ENCODE results near the gene IGSF3.

Gene IGSF3

DNA sequence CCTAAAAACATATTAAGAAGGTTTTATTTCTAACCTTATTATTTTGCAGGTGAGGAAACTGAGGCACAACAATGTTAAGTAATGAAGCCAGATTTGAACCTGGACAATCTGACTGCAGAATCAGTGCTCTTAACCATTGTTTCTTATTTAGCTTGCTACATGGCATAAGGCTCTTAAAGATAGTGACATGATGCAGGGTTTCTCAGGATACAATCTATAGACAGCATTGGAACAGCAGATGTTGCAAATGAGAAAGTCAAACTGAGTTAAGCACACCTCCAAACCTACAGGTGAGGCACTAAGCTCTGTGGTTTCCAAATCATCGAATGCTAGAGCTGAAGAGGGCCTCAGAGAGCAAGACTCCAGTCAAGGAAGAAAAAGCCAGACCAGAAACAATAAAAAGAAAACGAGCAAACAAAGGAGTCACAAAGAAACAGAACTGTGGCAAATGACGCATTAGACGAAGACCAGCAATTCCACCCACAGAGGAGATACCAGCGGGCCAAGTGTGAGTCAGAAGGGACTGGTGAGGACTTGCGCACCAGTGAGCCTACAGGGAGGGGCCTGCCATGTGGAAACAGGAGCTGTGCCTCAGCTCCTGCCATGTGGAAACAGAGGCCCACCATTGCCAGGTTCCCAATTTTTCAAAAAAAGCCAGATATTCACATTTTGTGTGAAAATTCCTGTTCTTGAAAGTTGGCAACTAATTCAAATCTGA, 111.1 kb downstream of the IGSF3 start:
- Histone ChIP-seq H3K27ac (ENCODE audit: low read length) (no peak overlapping the region), H3K9ac (ENCODE audit: low read length in 2 of 2) (no peak overlapping the region), H3K4me1 (ENCODE audit: control insufficient read depth, insufficient read depth, low read length) (no peaks in the 10 kb centered on the region)

DNA sequence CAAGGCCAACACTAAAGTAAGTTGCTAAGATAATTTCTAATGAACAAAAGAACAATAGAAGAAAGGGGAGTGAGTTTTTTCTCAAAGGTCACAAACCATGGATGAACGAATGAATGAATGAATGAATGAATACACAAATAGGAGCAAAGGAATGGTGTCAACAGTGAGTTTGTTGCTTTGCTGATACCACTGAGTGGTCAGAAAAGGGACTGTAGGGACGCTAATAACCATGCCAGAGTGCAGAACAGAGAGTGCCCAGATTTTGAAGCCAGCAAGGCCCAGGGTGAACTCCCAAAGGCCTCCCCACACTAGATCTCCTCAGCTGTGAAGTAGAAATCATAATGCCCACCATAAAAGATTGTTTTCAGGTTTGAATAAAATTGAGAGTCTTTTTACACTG, 112.6 kb downstream of the IGSF3 start:
- H3K4me3 ChIP-seq (ENCODE audit: low read length in 2 of 2), result no peak overlapping the region
- H3K27me3 ChIP-seq (ENCODE audit: control insufficient read depth in 1 of 2, insufficient read depth in 2 of 2, low read length in 2 of 2), result no peaks in the 10 kb centered on the region
- H3K4me1 ChIP-seq (ENCODE audit: control insufficient read depth, insufficient read depth, low read length), result no peaks in the 10 kb centered on the region
- no peaks in the 10 kb centered on the region for H3K36me3 ChIP-seq (ENCODE audit: control insufficient read depth in 2 of 2, insufficient read depth in 2 of 2, low read length in 2 of 2)
- H3K9ac ChIP-seq (ENCODE audit: low read length in 2 of 2), result no peak overlapping the region
- no peak overlapping the region for H3K27ac ChIP-seq (ENCODE audit: low read length)
- H3K9me3 ChIP-seq (ENCODE audit: control insufficient read depth in 2 of 2, low read length in 2 of 2), result no peaks in the 10 kb centered on the region

More for the DNA sequence above, 111.1 kb downstream of the IGSF3 start:
- Histone ChIP-seq H3K27me3 (ENCODE audit: control insufficient read depth in 1 of 2, insufficient read depth in 2 of 2, low read length in 2 of 2) (no peaks in the 10 kb centered on the region), H3K36me3 (ENCODE audit: control insufficient read depth in 2 of 2, insufficient read depth in 2 of 2, low read length in 2 of 2) (no peaks in the 10 kb centered on the region), H3K4me3 (ENCODE audit: low read length in 2 of 2) (no peak overlapping the region), H3K9me3 (ENCODE audit: control insufficient read depth in 2 of 2, low read length in 2 of 2) (no peaks in the 10 kb centered on the region)

DNA sequence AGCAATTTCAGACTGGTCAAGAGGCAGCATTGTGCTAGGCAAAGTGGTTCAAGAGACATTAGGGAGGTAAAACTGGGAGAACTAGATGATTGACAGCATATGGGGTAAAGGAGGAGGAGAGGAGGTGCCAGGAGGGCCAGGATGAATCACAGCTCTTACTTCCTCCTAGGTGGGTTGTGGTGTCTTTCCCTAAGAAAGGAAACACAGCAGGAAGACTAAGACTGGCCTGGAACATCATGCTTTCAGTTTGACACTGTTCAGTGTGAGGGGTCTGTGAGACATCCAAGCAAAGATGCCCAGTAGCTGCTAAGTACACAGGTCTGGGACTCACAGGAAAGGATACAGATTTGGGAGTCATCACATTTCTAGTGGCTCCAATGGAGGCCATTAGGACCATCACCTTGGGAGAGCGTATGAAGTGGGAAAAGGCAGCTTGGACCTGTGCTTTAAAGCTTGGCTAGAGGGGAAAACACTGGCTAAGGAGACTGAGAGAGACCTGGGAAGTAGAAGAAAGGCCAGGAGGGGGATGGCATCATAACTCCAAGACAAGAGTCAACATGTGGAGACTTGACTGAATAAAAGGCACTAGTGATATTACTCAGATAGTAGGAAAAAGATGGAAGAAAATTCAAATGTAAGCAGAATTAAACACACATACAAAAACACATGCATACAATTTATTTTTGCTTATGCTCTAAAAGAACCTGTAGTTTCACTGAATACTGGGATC, 114.0 kb downstream of the IGSF3 start:
- H3K4me3 ChIP-seq (ENCODE audit: low read length in 2 of 2), result no peak overlapping the region
- H3K9me3 ChIP-seq (ENCODE audit: control insufficient read depth in 2 of 2, low read length in 2 of 2), result no peaks in the 10 kb centered on the region
- no peaks in the 10 kb centered on the region for H3K27me3 ChIP-seq (ENCODE audit: control insufficient read depth in 1 of 2, insufficient read depth in 2 of 2, low read length in 2 of 2)
- H3K36me3 ChIP-seq (ENCODE audit: control insufficient read depth in 2 of 2, insufficient read depth in 2 of 2, low read length in 2 of 2), result no peaks in the 10 kb centered on the region
- no peak overlapping the region for H3K9ac ChIP-seq (ENCODE audit: low read length in 2 of 2)
- no peak overlapping the region for H3K27ac ChIP-seq (ENCODE audit: low read length)
- no peaks in the 10 kb centered on the region for H3K4me1 ChIP-seq (ENCODE audit: control insufficient read depth, insufficient read depth, low read length)

DNA sequence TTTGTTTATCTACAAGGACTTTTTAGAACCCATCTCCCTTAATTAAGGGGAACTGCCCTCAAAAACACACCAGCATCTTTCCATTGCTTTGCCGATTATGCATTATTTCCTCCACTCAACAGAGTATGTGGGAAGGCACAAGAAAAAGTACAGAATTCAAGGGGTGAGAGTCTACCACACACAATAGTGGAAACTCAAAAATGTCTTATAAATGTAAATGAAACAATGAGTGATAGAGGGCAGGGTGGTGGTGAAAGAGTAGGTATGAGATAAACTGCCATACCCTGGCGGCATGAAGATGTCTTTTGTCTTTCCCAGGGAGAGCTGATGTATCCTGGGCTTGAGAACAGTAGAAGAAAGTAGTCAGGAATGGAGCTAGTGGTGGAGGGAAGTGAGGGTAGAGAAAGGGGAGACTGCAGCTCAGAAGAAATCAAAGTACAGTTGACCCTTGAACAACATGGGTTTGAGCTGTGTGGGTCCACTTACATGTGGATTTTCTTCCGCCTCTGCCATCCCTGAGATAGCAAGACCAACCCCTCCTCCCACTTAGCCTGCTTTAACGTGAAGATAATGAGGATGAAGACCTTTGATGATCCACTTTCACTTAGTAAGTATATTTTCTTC, 121.1 kb downstream of the IGSF3 start:
- Histone ChIP-seq H3K4me1 (ENCODE audit: control insufficient read depth, insufficient read depth, low read length) (no peaks in the 10 kb centered on the region), H3K36me3 (ENCODE audit: control insufficient read depth in 2 of 2, insufficient read depth in 2 of 2, low read length in 2 of 2) (peaks cover 0 to 9% of the 10 kb centered on the region in 2 donors), H3K9me3 (ENCODE audit: control insufficient read depth in 2 of 2, low read length in 2 of 2) (no peaks in the 10 kb centered on the region), H3K27me3 (ENCODE audit: control insufficient read depth in 1 of 2, insufficient read depth in 2 of 2, low read length in 2 of 2) (no peaks in the 10 kb centered on the region), H3K9ac (ENCODE audit: low read length in 2 of 2) (no peak overlapping the region), H3K27ac (ENCODE audit: low read length) (no peak overlapping the region), H3K4me3 (ENCODE audit: low read length in 2 of 2) (no peak overlapping the region)

DNA sequence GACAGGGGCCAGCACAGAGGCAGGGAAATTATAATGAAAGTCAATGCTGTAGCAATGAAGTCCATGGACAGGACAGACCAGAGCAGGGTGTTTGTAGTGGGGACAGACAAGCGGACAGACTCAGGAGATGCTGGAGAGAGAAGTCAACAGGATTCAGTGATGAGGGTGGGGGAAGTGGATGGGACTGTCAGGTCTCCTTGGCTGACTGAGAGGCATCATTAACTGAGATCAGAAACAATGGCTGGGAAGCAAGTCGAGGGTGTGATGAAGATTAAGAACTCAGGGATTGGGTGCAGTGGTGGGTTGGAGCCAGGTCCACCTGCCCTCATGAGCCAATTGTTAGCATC, 122.2 kb downstream of the IGSF3 start:
- Histone ChIP-seq H3K9ac (ENCODE audit: low read length in 2 of 2) (no peak overlapping the region), H3K27ac (ENCODE audit: low read length) (no peak overlapping the region), H3K9me3 (ENCODE audit: control insufficient read depth in 2 of 2, low read length in 2 of 2) (no peaks in the 10 kb centered on the region), H3K4me3 (ENCODE audit: low read length in 2 of 2) (no peak overlapping the region), H3K36me3 (ENCODE audit: control insufficient read depth in 2 of 2, insufficient read depth in 2 of 2, low read length in 2 of 2) (peaks cover 0 to 9% of the 10 kb centered on the region in 2 donors), H3K4me1 (ENCODE audit: control insufficient read depth, insufficient read depth, low read length) (no peaks in the 10 kb centered on the region), H3K27me3 (ENCODE audit: control insufficient read depth in 1 of 2, insufficient read depth in 2 of 2, low read length in 2 of 2) (no peaks in the 10 kb centered on the region)

DNA sequence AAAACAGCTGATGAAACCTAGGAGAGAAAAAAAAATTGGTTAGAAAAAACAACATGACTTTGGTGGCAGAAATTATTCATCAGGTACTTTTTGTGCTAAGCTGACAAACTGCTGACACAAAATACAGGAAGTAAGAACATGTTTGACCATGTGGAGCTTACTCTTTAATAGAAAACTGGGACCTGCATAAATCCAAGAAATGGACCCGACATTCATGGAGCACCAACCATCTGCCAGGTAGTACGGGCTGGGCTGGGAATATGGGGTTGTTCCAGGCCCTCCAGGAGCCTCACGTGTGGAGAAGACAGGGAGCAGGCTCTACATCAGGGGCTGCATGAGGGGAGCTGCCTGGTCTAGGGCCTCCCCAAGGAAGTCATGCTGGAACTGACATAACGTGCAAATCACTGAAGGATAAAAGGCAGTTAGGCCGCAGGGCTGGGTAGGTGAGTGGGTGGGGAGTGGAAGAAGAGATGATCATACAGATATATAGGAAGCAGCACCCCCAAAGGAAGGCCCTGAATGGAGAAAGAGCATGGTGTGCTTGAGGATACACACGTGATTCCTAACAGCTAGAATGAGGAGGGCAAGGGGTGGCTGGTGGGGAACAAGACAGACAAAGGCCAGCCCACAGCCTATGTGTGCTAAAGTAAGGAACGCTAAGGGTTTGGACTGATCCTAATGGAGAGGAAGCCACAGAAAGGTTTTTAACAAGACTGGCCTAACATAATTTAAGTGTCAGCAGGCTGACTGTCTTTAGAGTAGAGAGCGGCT, 122.8 kb downstream of the IGSF3 start:
- H3K9ac ChIP-seq (ENCODE audit: low read length in 2 of 2), result no peak overlapping the region
- peaks cover 0 to 9% of the 10 kb centered on the region in 2 donors for H3K36me3 ChIP-seq (ENCODE audit: control insufficient read depth in 2 of 2, insufficient read depth in 2 of 2, low read length in 2 of 2)
- H3K4me1 ChIP-seq (ENCODE audit: control insufficient read depth, insufficient read depth, low read length), result no peaks in the 10 kb centered on the region
- no peaks in the 10 kb centered on the region for H3K9me3 ChIP-seq (ENCODE audit: control insufficient read depth in 2 of 2, low read length in 2 of 2)
- no peak overlapping the region for H3K27ac ChIP-seq (ENCODE audit: low read length)
- H3K4me3 ChIP-seq (ENCODE audit: low read length in 2 of 2), result no peak overlapping the region
- H3K27me3 ChIP-seq (ENCODE audit: control insufficient read depth in 1 of 2, insufficient read depth in 2 of 2, low read length in 2 of 2), result no peaks in the 10 kb centered on the region

DNA sequence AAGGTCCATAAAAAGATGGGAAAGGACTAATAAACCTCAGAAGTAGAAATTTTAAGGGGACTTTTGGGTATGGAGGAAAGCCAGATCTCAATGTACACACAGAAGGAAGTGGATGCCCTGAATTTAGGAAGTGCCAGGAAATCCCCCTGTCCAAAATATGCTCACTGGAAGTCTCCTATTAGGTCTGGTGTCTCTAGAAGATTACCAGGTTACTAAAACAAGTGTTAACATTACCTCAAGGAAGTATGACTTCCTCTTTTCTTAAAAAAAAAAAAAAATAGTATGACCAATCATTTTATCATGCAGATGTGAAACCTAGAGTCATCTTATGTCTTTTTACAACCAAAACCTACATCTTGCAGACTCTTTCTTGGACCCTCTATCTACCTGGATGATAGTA, 127.4 kb downstream of the IGSF3 start:
- Histone ChIP-seq H3K27ac (ENCODE audit: low read length) (no peak overlapping the region), H3K4me1 (ENCODE audit: control insufficient read depth, insufficient read depth, low read length) (no peaks in the 10 kb centered on the region), H3K36me3 (ENCODE audit: control insufficient read depth in 2 of 2, insufficient read depth in 2 of 2, low read length in 2 of 2) (peaks cover 6 to 20% of the 10 kb centered on the region in 2 donors), H3K27me3 (ENCODE audit: control insufficient read depth in 1 of 2, insufficient read depth in 2 of 2, low read length in 2 of 2) (no peaks in the 10 kb centered on the region), H3K4me3 (ENCODE audit: low read length in 2 of 2) (no peak overlapping the region), H3K9ac (ENCODE audit: low read length in 2 of 2) (no peak overlapping the region), H3K9me3 (ENCODE audit: control insufficient read depth in 2 of 2, low read length in 2 of 2) (no peaks in the 10 kb centered on the region)

DNA sequence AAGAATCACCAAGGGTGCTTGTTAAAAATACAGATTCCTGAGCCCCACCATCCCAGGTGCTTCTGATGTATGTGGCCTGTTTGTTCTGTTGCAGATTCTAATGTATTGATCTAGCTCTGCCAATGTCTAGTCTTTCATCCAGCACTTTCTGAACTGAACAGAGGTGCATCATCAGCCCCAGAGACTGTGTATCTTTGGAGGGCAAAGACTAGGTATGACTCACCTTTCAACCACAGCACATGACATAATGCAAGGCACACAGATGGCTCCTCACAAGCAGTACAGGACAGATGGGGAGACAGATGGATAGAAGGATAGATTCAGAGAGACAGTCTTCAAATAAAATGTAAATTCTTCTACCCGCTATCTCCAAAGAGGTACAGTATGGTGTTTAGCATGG, 129.0 kb downstream of the IGSF3 start:
- Histone ChIP-seq H3K9me3 (ENCODE audit: control insufficient read depth in 2 of 2, low read length in 2 of 2) (no peaks in the 10 kb centered on the region), H3K4me1 (ENCODE audit: control insufficient read depth, insufficient read depth, low read length) (no peaks in the 10 kb centered on the region), H3K27me3 (ENCODE audit: control insufficient read depth in 1 of 2, insufficient read depth in 2 of 2, low read length in 2 of 2) (no peaks in the 10 kb centered on the region), H3K27ac (ENCODE audit: low read length) (no peak overlapping the region), H3K36me3 (ENCODE audit: control insufficient read depth in 2 of 2, insufficient read depth in 2 of 2, low read length in 2 of 2) (peaks cover 8 to 27% of the 10 kb centered on the region in 2 donors), H3K4me3 (ENCODE audit: low read length in 2 of 2) (no peak overlapping the region), H3K9ac (ENCODE audit: low read length in 2 of 2) (no peak overlapping the region)

DNA sequence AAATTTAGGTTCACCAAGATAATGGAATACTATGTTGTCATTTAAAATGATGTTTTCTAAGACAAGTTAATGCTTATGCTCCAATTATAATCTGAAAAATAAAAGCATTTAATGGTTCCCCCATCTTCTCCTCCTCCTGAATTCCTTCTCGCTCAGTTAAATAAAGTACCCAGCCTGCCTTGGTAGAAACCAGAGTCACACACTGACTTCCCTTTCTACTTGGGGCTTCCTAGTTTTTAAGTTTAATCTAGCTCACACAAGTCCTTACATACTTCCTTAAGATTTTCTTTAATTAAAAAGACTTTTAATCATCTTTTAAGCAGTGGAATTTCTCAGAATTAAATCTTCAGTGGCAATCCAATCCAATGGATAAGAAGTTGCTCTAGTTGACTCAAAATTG, 129.6 kb downstream of the IGSF3 start:
- Histone ChIP-seq H3K9me3 (ENCODE audit: control insufficient read depth in 2 of 2, low read length in 2 of 2) (no peaks in the 10 kb centered on the region), H3K36me3 (ENCODE audit: control insufficient read depth in 2 of 2, insufficient read depth in 2 of 2, low read length in 2 of 2) (peaks cover 10 to 22% of the 10 kb centered on the region in 2 donors), H3K27ac (ENCODE audit: low read length) (no peak overlapping the region), H3K9ac (ENCODE audit: low read length in 2 of 2) (no peak overlapping the region), H3K4me3 (ENCODE audit: low read length in 2 of 2) (no peak overlapping the region), H3K4me1 (ENCODE audit: control insufficient read depth, insufficient read depth, low read length) (no peaks in the 10 kb centered on the region), H3K27me3 (ENCODE audit: control insufficient read depth in 1 of 2, insufficient read depth in 2 of 2, low read length in 2 of 2) (no peaks in the 10 kb centered on the region)

DNA sequence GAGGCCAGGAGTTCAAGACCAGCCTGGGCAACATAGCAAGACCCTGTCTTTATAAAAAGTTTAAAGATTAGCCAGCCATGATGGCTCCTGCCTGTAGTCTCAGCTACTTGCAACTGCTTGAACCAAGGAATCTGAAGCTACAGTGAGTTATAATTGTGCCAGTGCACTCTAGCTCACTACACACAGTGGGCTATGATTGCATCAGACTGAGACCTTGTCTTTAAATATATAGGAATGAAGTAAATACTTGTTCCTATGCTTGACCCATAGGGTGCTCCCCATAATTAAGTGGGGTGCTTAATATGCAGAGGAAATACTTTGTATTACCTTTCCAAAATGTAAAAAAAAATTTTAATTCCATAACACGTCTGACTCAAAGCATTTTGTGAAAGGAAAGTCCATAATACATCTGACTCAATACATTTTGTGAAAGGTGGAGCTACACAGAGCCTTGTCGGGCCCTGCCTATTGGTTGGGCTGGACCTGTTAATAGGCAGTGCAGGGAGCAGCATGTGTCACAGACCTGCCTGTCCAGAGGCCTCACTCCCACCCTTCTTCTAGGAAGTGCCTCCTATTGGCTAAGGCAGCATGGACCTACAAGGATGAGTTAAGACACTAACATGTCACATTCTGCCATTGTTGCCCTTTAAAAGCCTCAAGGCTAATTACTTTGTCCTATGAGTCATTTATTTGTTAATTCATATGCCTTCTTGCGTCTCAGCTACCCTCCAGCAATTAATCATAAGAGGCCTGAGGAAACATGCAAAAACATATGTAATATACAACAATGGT, 130.3 kb downstream of the IGSF3 start:
- peaks cover 10 to 18% of the 10 kb centered on the region in 2 donors for H3K36me3 ChIP-seq (ENCODE audit: control insufficient read depth in 2 of 2, insufficient read depth in 2 of 2, low read length in 2 of 2)
- H3K27ac ChIP-seq (ENCODE audit: low read length), result no peak overlapping the region
- H3K4me3 ChIP-seq (ENCODE audit: low read length in 2 of 2), result no peak overlapping the region
- H3K27me3 ChIP-seq (ENCODE audit: control insufficient read depth in 1 of 2, insufficient read depth in 2 of 2, low read length in 2 of 2), result no peaks in the 10 kb centered on the region
- H3K9ac ChIP-seq (ENCODE audit: low read length in 2 of 2), result no peak overlapping the region
- H3K4me1 ChIP-seq (ENCODE audit: control insufficient read depth, insufficient read depth, low read length), result no peaks in the 10 kb centered on the region
- no peaks in the 10 kb centered on the region for H3K9me3 ChIP-seq (ENCODE audit: control insufficient read depth in 2 of 2, low read length in 2 of 2)
